ENCODE results near the gene EML1. TPM values are rescaled to one million over a fixed set of nuclear protein-coding genes. Genes with fewer than 3 reads are reported as not detected.

Gene EML1
- total RNA-seq, 4 donors from 2014 or later, result 12.5 to 19.1 (median 16.6) TPM

DNA sequence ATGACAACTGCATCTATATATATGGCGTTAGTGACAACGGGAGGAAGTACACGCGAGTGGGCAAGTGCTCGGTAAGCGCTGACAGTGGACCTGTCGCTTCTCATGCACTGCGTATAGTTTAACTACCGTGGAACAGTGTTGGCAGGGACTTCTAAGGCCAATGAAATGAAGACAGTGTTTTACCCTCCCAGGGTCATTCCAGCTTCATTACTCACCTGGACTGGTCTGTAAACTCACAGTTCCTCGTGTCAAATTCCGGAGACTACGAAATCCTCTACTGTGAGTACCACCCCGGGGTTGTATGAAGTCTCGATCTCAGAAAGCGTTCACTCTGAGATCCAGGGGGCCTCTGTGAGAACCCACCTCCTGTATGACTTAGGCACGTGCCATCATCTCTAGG, 142.8 kb downstream of the EML1 start:
- Histone ChIP-seq H3K27me3 (no peaks in the 10 kb centered on the region), H3K9me3 (no peaks in the 10 kb centered on the region), H3K27ac (no peak overlapping the region), H3K4me3 (no peak overlapping the region), H3K36me3 (peaks cover 0 to 29% of the 10 kb centered on the region in 2 donors), H3K4me1 (no peaks in the 10 kb centered on the region)
- no peak for TF ChIP-seq POLR2A (IDR thresholded peaks at IDR 0.05)
- no peak for TF ChIP-seq CTCF (IDR thresholded peaks at IDR 0.05 in 4 of 5, conservative IDR thresholded peaks at IDR 0.05 in 1 of 5)
- DNase-seq (no peak), ATAC-seq (no peak)
- in situ Hi-C loops (cut with MboI; ENCODE audit: low sequenced_read_pairs in 4 of 4) (no loop called here), intact Hi-C loops (cut with DNase I; ENCODE audit: low total_unique reads) (no loop called here)

DNA sequence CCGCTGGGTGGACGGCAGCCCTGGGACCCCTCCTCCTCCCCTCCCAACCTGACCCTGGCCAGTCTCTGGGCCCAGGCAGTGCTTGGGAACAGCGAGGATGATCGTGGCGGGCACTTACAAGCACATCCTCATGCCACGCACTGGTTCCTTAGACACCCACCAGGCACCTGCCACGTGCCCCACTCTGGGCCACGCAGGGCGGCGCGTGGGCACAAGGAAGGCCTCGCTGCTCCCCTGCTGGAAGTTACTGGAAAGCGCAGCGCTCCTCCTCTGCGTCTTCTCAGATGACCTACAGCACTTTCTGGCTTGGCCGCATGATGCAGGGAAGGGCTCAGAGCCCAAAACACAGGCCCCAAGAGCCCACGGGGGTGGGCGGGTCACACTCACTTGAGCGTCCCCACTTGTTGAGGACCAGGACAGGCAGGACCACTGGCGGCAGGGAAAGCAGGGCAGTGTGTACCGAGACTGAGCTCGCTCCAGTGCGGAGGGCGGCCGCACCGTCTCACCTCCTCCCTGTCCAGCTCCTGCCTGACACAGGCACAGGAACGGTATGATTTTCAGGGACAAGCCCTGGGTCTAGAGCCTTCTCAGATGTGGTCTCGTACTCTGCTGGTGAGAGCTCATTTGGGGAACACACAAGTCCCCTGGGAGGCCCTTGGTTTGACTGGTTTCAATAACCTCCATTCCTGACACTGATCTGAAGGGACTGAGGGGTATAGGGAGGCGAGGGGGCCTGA, 143.7 kb downstream of the EML1 start:
- intact Hi-C loops (cut with DNase I; ENCODE audit: low total_unique reads), result no loop called here
- no peaks in the 10 kb centered on the region for H3K4me1 ChIP-seq
- no peaks in the 10 kb centered on the region for H3K27me3 ChIP-seq
- H3K36me3 ChIP-seq, result peaks cover 0 to 30% of the 10 kb centered on the region in 2 donors
- no peak for TF ChIP-seq POLR2A (IDR thresholded peaks at IDR 0.05)
- no peak for TF ChIP-seq CTCF (IDR thresholded peaks at IDR 0.05 in 4 of 5, conservative IDR thresholded peaks at IDR 0.05 in 1 of 5)
- no peaks in the 10 kb centered on the region for H3K9me3 ChIP-seq
- H3K27ac ChIP-seq, result no peak overlapping the region
- no peak overlapping the region for H3K4me3 ChIP-seq
- DNase-seq, result no peak
- in situ Hi-C loops (cut with MboI; ENCODE audit: low sequenced_read_pairs in 4 of 4), result no loop called here
- no peak for ATAC-seq

DNA sequence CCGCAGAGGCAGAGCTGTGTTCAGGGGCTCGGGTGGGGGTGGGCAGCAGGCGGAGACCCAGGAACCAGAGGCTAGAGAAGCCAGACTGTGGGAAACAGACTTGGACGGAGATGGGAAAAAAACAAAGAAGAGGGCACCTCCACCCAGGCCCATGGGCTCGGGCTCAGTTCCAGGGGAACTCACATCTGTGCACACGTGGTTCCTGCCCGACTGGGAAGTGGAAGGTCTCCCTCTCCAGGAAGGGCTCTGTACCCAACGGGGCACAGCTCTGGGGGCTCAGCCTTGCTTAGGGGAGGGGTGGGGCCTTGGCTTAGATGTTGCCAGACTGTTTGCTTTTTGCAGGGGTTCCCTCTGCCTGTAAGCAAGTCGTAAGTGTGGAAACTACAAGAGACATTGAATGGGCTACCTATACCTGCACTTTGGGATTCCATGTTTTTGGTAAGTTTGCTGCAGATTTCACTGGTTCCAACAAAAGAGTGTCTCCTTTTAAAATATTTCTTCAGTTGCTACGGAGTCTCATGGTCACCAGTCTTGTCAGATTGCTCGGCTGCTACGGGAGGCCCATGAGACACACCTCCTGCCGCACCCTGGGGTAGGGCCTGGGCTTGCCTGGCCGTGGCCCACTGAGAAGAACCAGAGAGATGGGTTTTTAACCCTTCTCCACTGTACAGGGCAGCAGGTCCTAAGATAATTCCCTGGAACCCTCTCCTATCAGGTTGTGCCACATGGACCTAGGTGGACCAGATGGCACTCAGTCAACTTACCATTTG, 144.4 kb downstream of the EML1 start:
- Histone ChIP-seq H3K36me3 (peaks cover 0 to 30% of the 10 kb centered on the region in 2 donors), H3K4me1 (no peaks in the 10 kb centered on the region), H3K27me3 (no peaks in the 10 kb centered on the region), H3K4me3 (no peak overlapping the region), H3K27ac (no peak overlapping the region), H3K9me3 (no peaks in the 10 kb centered on the region)
- TF ChIP-seq POLR2A (IDR thresholded peaks at IDR 0.05) (no peak), CTCF (IDR thresholded peaks at IDR 0.05 in 4 of 5, conservative IDR thresholded peaks at IDR 0.05 in 1 of 5) (no peak)
- intact Hi-C loops (cut with DNase I; ENCODE audit: low total_unique reads), result no loop called here
- in situ Hi-C loops (cut with MboI; ENCODE audit: low sequenced_read_pairs in 4 of 4), result no loop called here
- no peak for ATAC-seq
- no peak for DNase-seq

GRCh38 chr14:99938376-99938775, 145.2 kb downstream of the EML1 start:
- H3K27ac ChIP-seq, result no peak overlapping the region
- intact Hi-C loops (cut with DNase I; ENCODE audit: low total_unique reads) (no loop called here), in situ Hi-C loops (cut with MboI; ENCODE audit: low sequenced_read_pairs in 4 of 4) (no loop called here)
- ATAC-seq, result no peak
- no peaks in the 10 kb centered on the region for H3K9me3 ChIP-seq
- peaks cover 0 to 30% of the 10 kb centered on the region in 2 donors for H3K36me3 ChIP-seq
- no peak for TF ChIP-seq POLR2A (IDR thresholded peaks at IDR 0.05)
- TF ChIP-seq CTCF (IDR thresholded peaks at IDR 0.05 in 4 of 5, conservative IDR thresholded peaks at IDR 0.05 in 1 of 5), result no peak
- no peak overlapping the region for H3K4me3 ChIP-seq
- DNase-seq, result no peak
- H3K4me1 ChIP-seq, result no peaks in the 10 kb centered on the region
- no peaks in the 10 kb centered on the region for H3K27me3 ChIP-seq

Measured in gastrocnemius medialis (tissue), 4 donors.